SW480 (cell line): Measurements from ENCODE around the gene OR2A7.
"Not testable (repeated sequence)": the region's sequence is repeated elsewhere in the genome, so short reads cannot be mapped to it uniquely, and the experiment has no call there.

Source experiments
- DNase-seq: peaks from one replicate; pipeline ENCODE4 v3.0.0-alpha.2; 2016; ENCODE audit warnings: low spot score

OR2A7 gene, protein sequence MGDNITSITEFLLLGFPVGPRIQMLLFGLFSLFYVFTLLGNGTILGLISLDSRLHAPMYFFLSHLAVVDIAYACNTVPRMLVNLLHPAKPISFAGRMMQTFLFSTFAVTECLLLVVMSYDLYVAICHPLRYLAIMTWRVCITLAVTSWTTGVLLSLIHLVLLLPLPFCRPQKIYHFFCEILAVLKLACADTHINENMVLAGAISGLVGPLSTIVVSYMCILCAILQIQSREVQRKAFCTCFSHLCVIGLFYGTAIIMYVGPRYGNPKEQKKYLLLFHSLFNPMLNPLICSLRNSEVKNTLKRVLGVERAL

DNA sequence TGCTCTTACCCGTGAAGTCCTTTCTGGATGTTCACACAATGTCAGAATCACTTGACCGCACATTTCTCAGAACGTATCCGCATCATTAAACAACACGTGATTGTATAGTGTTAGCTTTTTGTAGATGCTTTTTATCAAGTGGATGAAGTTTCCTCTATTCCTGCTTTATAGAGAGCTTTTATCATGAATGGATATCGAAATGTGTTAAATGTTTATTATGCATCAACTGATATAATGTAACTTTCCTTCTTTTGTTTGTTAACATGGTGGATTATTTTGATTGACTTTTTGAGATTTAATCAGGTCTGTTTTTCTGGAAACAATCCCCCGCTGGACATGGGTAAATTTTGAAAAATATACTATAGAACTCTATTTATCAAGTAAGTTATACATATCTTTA is at the start of gene OR2A7:
Gene OR2A7, minus strand, starts transcription at position 101 of the 400 bp plus-strand sequence. CDS start 5,164 bp downstream, outside the sequence.
- DNase-seq: not testable (repeated sequence)

DNA sequence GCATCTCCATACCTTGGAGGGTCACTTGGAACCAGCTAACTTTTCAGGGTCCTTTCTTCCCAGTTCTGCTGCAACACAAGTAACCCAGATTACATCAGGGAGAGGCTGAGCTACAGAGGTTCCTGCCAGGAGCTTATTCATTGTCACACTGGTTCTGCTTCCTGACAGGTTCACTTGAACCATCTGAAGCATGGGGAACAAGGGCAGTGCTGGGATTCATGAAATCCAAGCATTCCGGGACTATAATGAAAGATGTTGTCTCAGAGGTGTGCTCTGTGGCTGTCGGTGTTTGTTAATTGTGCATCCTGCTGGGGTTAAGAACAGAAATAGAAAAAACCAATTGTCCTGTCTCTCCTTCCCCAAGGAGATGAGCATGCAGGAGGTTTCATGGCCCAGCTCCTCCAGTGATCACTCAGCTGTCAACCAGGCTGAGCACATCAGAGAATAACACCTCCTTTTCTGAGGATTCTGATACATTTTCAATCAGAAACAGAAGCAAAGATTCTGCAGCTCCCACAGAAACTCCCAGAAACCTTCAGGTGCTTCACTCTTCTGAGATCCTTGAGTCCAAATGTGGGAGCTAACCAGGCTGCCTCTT is 47.4 kb upstream of the OR2A7 start, which contains the start of gene OR2A1:
Gene OR2A1, plus strand, starts transcription at position 548 of the 598 bp plus-strand sequence. CDS start 5,706 bp downstream, outside the sequence.
- DNase-seq: not testable (repeated sequence)

DNA sequence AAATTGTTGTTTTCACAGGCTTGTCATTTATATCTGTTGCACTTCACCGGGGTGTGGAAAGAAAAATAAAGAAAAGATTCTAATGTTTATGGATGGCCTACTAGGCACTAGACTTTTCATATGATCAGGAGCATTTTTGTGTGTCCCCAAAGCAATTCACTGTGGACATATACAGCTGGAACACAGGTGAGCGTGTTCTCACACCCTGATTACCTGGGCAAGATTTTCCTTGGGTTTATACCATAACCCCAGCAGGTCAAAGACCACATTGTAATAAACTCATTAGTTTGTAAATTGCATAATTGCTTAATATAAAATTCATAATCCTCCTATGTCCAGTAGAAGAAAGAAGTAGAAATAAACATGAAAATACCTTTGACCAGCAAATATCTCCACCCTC is 46.6 kb upstream of the OR2A7 start:
- DNase-seq: not testable (repeated sequence)

DNA sequence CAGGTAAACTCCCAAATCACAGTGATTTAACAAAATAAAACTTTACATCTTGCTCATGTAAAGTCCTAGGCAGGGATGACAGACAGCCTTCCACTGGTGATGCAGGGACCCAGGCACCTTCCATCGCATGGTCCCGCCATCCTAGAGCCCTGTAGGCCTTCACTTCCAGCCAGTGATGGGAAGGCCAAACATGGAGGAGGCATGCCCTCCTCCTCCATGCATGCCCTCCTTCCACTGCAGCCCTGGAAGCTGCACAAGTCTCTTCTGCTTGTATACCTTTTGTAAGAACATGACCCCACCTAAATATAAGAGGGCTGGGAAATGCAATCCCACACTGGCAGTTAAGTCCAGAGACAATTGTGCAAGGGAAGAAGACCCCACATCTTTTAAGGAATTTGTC is 45.1 kb upstream of the OR2A7 start:
- not testable (repeated sequence) for DNase-seq

DNA sequence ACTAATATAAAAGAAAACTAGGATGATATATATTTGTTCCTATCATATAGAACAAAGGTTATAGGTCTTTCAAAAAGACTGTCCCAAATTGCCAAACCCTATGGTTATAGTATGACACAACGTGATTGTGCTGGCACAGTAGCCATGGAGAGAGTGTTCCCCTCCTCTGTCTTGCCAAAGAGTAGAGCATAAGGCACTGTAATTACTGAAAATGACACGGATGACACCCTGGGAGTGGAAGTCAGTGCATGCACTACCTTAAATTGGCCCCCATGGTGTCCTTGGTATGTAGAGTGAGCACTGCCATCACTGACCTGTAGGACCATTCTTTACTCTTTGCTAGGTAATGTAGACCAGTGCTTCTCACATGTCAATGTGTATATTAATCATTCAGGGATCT is 40.6 kb upstream of the OR2A7 start:
- not testable (repeated sequence) for DNase-seq

DNA sequence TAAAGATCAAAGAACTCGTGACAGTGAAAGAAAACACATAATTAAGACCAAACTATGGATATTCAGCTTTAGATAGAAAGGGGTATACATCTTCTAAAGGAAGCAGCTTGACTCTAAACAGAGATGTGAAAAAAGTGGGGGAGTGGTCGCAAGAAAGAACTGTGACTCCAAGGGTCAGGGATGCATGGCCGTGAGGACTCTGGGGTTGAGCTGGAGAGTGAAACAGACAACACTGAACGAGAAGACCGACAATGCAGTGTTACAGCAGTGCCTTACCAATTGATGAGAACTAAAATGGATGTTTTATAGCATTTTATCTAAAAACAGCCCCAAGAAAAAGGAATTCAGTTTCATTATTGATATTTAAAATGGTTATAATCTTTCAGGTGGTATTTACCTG is 39.0 kb upstream of the OR2A7 start:
- not testable (repeated sequence) for DNase-seq

DNA sequence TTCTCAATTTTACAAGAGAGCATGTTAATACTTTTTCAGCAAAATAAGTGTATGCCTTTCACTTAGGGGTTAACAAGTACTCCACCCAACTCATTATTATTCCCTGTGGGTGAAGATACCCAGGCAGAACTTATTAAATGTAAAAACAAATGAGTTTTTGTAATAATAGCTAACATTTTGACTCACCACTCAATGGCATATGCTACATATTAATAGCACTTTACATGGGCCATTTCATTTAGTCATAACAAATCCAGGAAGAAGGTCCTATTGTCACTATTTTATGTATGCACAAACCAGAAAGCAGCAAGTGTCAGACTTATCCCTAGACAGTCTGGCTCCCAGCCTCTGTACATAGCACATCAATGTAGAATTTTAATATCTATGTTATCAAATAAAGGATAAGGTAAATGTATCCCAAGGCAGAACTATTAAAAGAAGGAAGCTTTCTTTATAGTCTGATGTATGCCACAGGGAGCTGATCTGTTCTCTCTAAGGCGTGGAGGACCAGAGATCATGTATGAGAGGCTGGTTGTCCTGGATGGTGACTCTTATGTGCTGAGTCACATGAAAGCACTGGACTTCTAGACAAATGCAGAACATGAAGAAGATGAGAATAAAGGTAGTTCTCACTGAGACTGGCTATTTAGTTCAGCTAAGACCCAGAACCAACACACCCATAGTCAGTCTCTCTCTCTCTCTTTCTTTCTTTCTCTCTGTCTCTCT is 38.1 kb upstream of the OR2A7 start:
- DNase-seq: not testable (repeated sequence)

DNA sequence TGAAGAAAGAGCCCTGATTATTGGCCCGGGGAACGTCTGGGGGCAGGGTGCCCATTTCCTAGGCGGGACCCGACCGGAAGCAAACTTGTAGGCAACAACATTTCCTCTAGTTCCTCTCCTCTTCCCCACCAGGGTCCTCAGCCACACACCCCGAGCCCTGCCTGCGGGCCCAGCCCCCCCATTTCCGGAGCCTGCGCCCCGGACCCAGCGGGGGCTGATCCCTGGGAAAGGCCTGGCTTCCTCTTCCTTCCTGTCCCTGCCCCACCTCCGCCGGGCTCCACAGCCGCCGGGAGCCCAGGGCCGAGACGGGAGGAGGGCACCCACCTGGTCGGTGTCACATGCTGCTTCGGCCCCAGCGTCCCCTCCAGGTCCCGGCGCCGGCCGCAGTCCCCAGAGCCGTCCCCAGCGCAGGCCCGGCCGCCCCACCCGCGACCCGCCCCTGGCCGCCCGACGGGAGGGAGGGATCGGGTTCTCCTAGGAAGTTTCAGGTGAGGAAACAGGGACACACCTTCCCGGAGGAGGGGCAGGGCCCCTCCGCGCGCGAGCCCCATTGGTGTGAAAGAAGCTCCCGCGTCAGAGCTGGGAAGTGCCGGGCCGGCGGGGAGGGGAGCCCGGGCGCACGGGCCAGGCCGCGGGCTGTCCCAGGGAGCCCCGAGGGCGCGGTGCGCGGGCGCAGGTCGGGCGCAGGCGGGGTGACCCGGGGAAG is 29.4 kb upstream of the OR2A7 start:
- DNase-seq: not testable (repeated sequence)

DNA sequence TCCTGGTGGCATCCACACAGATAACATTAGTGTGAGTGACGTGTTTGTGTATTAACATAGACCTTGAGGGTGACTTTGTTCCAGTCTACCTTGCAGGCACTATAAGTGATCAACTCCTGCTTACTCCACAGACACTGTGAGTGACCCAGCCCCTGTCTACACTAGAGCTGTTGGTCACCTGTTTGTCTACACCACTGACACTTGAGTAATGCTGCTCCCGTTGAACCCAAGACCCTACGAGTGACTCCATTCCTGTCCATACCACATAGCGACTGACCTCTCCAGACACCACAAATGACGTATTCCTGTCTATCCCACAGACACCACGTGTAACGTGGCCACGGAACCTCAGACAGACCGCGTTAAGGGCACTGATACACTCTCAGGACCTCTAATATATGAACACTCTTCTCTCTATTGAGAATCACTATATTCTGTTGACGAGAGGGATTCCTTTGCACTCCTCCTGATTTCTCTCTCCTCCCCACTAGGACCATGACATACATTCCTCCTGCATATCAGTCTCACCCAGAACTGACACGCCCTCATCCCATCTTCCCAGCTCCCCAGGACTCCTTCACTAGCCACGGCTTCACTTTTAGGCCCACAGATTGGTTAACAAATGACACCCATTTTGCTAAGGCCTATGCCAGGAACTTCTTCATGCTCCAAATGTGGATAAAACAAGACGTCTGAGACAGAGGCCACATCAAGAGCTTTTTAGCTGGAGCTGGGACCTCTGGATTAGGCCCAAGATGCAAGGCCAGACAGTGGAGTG is 28.0 kb upstream of the OR2A7 start:
- DNase-seq: not testable (repeated sequence)

DNA sequence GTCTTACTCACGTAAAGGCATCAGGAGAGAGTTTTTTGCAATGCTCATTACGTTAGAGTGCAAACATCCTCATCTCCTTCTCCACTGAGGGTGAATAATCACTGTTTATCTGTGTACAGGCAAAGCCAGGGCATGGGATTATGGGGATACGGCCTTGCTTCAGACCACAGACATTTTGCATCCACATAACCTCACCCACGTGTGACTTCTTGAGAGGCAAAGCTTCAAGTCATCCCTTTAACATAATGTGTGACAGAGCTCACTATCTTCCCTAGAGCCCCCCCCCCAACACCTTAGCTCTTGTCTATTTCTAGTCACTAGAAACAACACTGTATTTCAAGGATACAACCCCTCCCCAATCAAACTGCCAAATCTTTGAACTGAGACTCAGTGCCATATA is 27.0 kb upstream of the OR2A7 start:
- DNase-seq: not testable (repeated sequence)

DNA sequence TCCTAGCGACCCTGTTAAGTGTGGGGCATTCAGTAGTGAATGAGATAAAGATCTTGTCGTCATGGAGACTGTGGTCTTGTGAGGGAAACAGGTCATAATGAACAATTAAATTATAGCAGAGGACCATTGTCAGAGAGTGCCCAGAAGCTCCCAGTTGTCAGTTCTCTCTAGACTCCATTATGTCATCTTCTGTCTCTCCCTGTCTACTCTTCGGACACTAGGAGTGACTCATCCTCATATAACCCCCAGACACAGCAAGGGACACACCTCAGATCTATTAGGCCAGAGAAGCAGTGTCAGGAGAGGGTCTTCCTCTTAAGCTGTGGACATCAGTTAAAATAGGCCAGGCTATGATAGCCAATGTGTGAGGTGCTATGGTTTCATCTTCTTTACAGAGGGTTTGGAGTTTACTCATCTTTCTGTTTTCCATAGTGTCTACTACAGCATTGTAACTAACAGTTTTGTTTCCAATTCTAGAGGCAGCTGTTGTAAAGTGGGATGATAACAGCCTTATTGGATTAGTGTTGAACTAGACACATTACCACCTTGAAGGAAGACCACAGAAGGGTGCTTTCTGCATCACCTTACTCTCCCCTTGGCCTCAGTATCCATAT is 22.7 kb upstream of the OR2A7 start:
- not testable (repeated sequence) for DNase-seq

DNA sequence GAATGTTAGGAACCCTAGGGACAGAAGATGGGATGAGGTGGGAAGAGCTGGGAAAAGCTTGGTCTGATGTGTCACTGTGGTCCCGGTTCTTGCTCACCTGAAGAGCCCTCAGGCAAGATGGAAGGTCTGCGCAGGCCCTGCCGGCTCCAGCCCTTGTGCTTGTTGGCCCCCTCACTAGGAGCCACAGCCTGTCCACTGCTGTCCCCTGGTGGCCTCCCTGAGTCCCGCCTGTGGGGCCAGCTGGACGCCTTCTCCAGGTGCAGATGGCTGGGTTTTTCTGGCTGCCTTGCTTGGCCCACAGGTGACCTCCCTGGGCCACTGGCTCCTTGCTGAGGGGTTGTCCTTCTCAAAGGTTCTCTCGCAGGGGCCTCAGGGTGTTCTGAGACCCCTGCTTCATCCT is 19.1 kb upstream of the OR2A7 start:
- DNase-seq: not testable (repeated sequence)

DNA sequence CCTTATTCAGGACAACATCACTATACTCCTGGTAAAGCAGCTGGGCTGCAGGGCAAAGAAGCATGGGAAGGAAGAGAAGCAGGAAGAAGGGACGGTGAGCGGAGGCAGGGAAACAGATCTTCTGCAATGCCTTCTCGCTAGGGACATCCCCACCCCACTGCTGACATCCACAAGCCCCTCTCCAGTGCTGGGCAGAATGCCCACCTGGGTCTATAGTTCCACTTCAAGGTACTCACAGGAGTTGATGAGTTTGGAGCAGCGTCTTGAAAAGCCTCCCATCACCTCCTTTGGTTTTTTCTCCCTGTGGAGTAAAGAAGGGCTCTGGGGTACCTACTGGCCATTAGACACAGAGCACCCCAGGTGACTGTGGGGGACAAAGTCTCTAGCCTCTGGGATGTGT is 17.9 kb upstream of the OR2A7 start:
- DNase-seq: not testable (repeated sequence)

DNA sequence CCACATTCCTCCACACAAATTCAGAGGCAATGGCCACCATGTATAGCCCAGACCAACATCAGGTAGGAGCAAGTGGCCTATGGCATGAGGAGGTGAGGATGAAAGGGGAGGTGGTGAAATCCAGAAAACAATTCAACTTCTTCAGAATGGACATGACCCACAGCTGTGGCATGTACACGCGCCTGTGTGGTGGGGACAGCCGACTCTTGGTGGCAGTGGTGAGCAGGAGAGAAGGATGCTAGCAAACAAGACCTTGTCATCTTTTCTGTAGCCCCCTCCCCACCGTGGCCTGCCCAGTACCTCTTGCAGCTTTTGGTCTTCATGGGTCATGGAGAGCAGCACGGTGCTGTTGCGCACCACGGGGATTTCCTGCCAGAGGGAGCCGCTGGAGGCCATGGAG is 17.4 kb upstream of the OR2A7 start:
- DNase-seq: not testable (repeated sequence)

DNA sequence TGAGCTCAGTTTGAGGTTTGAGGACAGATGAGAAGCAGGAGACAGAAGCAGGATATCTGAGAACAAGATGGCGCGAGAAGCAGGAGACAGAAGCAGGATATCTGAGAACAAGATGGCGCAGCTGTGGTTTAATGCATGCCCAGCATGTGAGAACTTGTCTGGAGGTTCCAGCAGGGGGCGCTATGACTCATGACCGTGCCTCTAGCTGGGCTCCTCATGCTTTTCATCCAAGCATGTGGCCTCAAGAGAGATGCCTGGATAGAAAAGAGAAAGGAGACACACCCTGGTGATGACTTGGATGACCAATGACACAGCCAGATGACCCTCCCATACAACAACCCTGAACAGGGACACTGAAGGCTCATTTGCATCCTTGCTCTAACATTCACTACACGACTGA is 15.4 kb upstream of the OR2A7 start:
- not testable (repeated sequence) for DNase-seq

DNA sequence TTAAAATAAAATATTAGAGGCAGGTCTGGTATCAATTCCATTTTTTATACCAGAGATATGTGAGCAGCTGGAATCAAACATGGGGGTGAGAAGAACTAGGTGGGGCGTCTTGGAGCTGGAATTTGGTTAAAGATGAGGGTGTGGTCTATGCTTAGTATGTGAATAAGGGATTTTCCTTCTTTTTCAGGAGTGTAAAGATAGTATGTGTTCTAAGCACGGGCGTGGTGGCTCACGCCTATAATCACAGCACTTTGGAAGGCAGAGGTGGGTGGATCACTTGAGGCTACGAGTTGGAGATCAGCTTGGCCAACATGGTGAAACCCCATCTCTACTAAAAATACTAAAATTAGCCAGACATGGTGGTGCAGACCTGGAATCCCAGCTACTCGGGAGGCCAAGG is 10.7 kb upstream of the OR2A7 start:
- not testable (repeated sequence) for DNase-seq

DNA sequence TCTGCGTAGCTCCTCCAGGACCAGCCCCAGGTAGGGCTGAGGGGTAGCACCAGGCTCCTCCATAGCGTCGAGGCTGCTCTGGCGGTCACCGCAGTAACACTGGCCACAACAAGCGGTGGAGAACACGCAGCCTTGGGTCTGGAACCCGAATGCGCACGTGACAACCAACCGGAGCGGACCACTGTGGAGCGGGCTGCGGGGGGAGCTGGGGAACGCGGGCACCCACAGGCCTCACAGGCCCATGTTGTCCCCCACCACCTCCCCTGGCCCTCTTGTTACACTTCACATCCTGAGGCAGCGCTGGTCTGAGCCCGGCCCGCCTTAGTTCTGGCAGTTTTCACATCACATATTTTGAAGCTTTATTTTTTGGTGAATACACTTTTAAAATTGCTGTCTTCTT is 4.6 kb upstream of the OR2A7 start, which contains the start of gene CTAGE8:
Gene CTAGE8, minus strand, starts transcription at position 101 of the 400 bp plus-strand sequence. Its CDS starts 38 bp downstream, at position 63.
- DNase-seq: not testable (repeated sequence)

DNA sequence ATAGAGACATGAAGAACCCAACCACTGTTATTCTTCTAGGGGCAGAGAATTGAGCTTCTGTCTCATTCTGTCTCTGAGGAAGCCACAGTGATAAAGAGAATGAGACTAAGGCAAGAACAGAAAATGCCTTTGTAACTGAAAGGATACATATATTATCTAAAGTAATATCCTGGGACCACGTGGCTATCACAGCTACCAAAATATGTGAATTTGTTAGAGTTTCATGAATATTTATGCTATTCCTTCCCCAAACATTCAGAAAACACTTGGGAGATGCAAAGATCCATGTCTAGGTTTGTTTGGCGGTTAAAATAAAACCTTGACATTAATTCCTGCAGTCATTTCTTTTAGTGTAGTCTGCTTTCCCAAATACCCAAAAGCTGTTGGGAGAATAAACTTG is 2.5 kb downstream of the OR2A7 start:
- not testable (repeated sequence) for DNase-seq

DNA sequence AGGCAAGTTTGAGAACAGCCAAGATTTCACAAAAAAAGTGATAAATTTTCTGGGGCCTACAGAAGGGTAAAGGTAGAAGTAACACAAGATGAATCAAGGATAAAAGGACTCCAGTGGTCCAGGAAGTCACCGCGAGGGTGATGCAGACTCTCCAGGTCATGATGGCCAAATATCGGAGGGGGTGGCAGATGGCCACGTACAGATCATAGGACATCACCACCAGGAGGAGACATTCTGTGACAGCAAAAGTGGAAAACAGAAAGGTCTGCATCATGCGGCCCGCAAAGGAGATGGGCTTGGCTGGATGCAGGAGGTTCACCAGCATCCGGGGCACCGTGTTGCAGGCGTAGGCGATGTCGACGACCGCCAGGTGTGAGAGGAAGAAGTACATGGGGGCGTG is 5.5 kb downstream of the OR2A7 start:
- DNase-seq: not testable (repeated sequence)

DNA sequence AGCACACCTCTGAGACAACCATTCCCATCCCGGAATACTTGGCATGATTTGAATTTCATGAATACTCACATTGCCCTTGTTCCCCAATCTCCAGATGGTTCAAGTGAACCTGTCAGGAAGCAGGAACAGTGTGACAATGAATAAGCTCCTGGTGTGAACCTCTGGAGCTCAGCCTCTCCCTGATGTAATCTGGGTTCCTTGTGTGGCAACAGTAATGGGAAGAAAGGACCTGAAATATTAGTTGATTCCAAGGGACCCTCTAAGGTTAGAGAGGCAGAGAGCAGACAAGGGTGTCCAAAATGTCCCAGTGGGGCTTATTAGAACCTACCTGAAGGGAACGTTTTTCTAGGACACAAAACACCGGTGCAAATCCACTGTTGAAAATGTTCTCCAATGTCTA is 8.5 kb downstream of the OR2A7 start:
- peak; percentile 15 for DNase-seq

DNA sequence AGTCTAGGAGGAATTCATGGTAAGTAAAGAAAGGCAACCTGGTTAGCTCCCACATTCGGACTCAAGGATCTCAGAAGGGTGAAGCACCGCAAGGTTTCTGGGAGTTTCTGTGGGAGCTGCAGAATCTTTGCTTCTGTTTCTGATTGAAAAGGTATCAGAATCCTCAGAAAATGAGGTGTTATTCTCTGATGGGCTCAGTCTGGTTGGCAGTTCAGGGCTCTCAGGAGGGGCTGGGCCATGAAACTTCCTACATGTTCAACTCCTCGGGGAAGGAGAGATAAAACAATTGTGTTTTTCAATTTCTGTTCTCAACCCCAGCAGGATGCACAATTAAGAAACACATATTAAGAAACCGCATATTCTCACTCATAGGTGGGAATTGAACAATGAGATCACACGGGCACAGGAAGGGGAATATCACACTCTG is 9.1 kb downstream of the OR2A7 start:
- no peak for DNase-seq
